Endothelial cell of umbilical vein (primary cell): ENCODE data around the gene ACD. TPM values are rescaled to one million over a fixed set of nuclear protein-coding genes. Genes with fewer than 3 reads are reported as not detected.

ENCODE experiments used
- BruUV-seq: library from RNA; stranded (reverse); fragments of 400-500 nt; replicated peaks from 2 replicates; lab custom pipeline; 2021; lab: Mats Ljungman, UMichigan
- CTCF ChIA-PET: fragments of 300-600, 350-600 bp; sonication (Branson Sonifier 250); formaldehyde crosslinking; loops from one replicate; lab custom pipeline; 2021; ENCODE audit warnings: antibody characterized with exemption, inconsistent platforms; lab: Charles Lee
- POLR2A ChIA-PET: fragments of 300-600, 350-600 bp; sonication (Branson Sonifier 250); formaldehyde crosslinking; loops from one replicate; lab custom pipeline; 2021; ENCODE audit warnings: antibody characterized with exemption, inconsistent platforms; lab: Charles Lee
- DNase-seq: peaks from one replicate; pipeline ENCODE4 v3.0.0-alpha.2; 2011; ENCODE audit warnings: low read depth, low spot score
- FAIRE-seq: peaks from 2 replicates; lab custom pipeline; 2011; peaks lifted over from hg19 to GRCh38; lab: Jason Lieb, UNC
- H2AFZ ChIP-seq: 2 replicates; pipeline ENCODE4 v1.6.0; 2012; ENCODE audit warnings: low read depth, low read length, control low read depth, inconsistent platforms
- H3K27ac ChIP-seq: 2 replicates; pipeline ENCODE4 v1.5.1; 2011; ENCODE audit warnings: low read depth, mild to moderate bottlenecking, control low read depth, low read length, moderate library complexity; ENCODE audit not compliant: insufficient read depth
- H3K27me3 ChIP-seq, 2 experiments: 2 replicates each; pipeline versions ENCODE4 v1.6.0 to v1.6.1; 2011; ENCODE audit warnings: low read length in 2 of 2, mixed read lengths in 1 of 2; ENCODE audit not compliant: control insufficient read depth in 2 of 2, insufficient read depth in 2 of 2
- H3K36me3 ChIP-seq, 2 experiments: 2 replicates in 1 of 2; 3 replicates in 1 of 2; pipeline ENCODE4 v1.5.1; 2011; ENCODE audit warnings: low read length in 2 of 2, mild to moderate bottlenecking in 1 of 2, moderate library complexity in 1 of 2; ENCODE audit not compliant: control insufficient read depth in 2 of 2, insufficient read depth in 2 of 2; ENCODE audit errors: extremely low read depth in 1 of 2
- H3K4me1 ChIP-seq: 3 replicates; pipeline ENCODE4 v1.5.1; 2011; ENCODE audit warnings: mild to moderate bottlenecking, low read length; ENCODE audit not compliant: control insufficient read depth, insufficient read depth; ENCODE audit errors: extremely low read depth
- H3K4me2 ChIP-seq: 2 replicates; pipeline ENCODE4 v1.6.1; 2011; ENCODE audit warnings: low read length, control low read depth, mixed read lengths; ENCODE audit not compliant: insufficient read depth
- H3K4me3 ChIP-seq, 3 experiments: fragments of 200-600 bp in 1 of 3; sonication (generic), shearing (Covaris generic) in 1 of 3; replicated peaks in 1 of 3; 2 replicates each; pipeline ENCODE4 v1.5.1; 2011 to 2016; ENCODE audit warnings: control low read depth in 3 of 3, low read length in 3 of 3, mild to moderate bottlenecking in 2 of 3, inconsistent platforms in 1 of 3, low read depth in 1 of 3, moderate library complexity in 1 of 3; ENCODE audit not compliant: insufficient read depth in 1 of 3
- H3K79me2 ChIP-seq: 2 replicates; pipeline ENCODE4 v1.6.0; 2012; ENCODE audit warnings: low read length, inconsistent platforms; ENCODE audit not compliant: control insufficient read depth, insufficient read depth
- H3K9ac ChIP-seq: replicated peaks from 2 replicates; pipeline ENCODE3; 2011; ENCODE audit warnings: low read length, control low read depth; ENCODE audit not compliant: insufficient read depth; ENCODE audit errors: extremely low read depth
- H3K9me1 ChIP-seq: replicated peaks from 3 replicates; pipeline ENCODE4 v1.6.0; 2011; ENCODE audit warnings: mild to moderate bottlenecking, low read length; ENCODE audit not compliant: control insufficient read depth, insufficient read depth; ENCODE audit errors: extremely low read depth
- H3K9me3 ChIP-seq: replicated peaks from 2 replicates; pipeline ENCODE4 v1.5.1; 2012; ENCODE audit warnings: low read length, inconsistent platforms; ENCODE audit not compliant: control insufficient read depth, insufficient read depth
- H4K20me1 ChIP-seq: replicated peaks from 2 replicates; pipeline ENCODE3; 2011; ENCODE audit warnings: mild to moderate bottlenecking, low read length; ENCODE audit not compliant: control insufficient read depth, insufficient read depth; ENCODE audit errors: extremely low read depth
- CTCF ChIP-seq, 2 donors: IDR thresholded peaks; 1 replicate in 1 of 2; 2 replicates in 1 of 2; pipeline ENCODE4 v1.5.1; 2011; ENCODE audit warnings: low read length in 2 of 2, mild to moderate bottlenecking in 2 of 2, moderate library complexity in 2 of 2, control low read depth in 1 of 2, inconsistent platforms in 1 of 2, low read depth in 1 of 2; ENCODE audit not compliant: insufficient read depth in 1 of 2; ENCODE audit errors: extremely low read depth in 1 of 2
- EZH2 ChIP-seq: IDR thresholded peaks from 2 replicates; pipeline ENCODE4 v1.6.1; 2012; ENCODE audit warnings: borderline replicate concordance, low read depth, mild to moderate bottlenecking, moderate library complexity, low read length, inconsistent platforms; ENCODE audit not compliant: severe bottlenecking
- FOS ChIP-seq: IDR thresholded peaks from 2 replicates; pipeline ENCODE4 v1.6.1; 2011; ENCODE audit warnings: mild to moderate bottlenecking, low read length, moderate library complexity, borderline replicate concordance; ENCODE audit not compliant: insufficient read depth
- JUN ChIP-seq: IDR thresholded peaks from 2 replicates; pipeline ENCODE4 v1.6.1; 2011; ENCODE audit warnings: borderline replicate concordance, low read depth; ENCODE audit not compliant: insufficient read length, insufficient read depth
- MYC ChIP-seq: IDR thresholded peaks from one replicate; pipeline ENCODE4 v1.6.1; 2011; ENCODE audit warnings: mild to moderate bottlenecking, low read depth, low read length
- POLR2A ChIP-seq: IDR thresholded peaks from 2 replicates; pipeline ENCODE4 v1.6.1; 2012; ENCODE audit warnings: low read depth, mild to moderate bottlenecking, control low read depth, low read length
- POLR2AphosphoS5 ChIP-seq: IDR thresholded peaks from 2 replicates; pipeline ENCODE4 v1.6.1; 2012; ENCODE audit warnings: low read depth, mild to moderate bottlenecking, control low read depth, low read length, moderate library complexity; ENCODE audit not compliant: insufficient read depth
- dilution Hi-C: fragments of 300-500 bp; cut with MboI; formaldehyde crosslinking; loops from one replicate; pipeline ENCODE4 v1.15.0; 2019; ENCODE audit warnings: low sequenced_read_pairs; ENCODE audit not compliant: extremely low pct_ligation_motif_present
- intact Hi-C: fragments of 100-400 bp; cut with micrococcal nuclease; formaldehyde crosslinking; loops from one replicate; pipeline ENCODE4 v1.10.0; 2022
- polyA plus RNA-seq, 4 experiments: library from polyadenylated mRNA; depleted of rRNA in 3 of 4; stranded (reverse) in 3 of 4; unstranded in 1 of 4; fragments of >200 nt; gene quantifications; 2 replicates each; pipeline versions ENCODE4 v1.2.1 to v1.2.3, GENCODE V29; 2011 to 2012; ENCODE audit warnings: missing spikeins in 1 of 4
- total RNA-seq: library from RNA; stranded (reverse); gene quantifications from 2 replicates; pipeline ENCODE4 v1.2.3, GENCODE V29; 2021

Gene ACD
- total and polyA plus RNA-seq, 2 donors (not counting 3 experiments of a cell fraction or from before 2014, with no cell fraction given): 24.4 to 36.0 TPM

- intact Hi-C loops (no loop called here), dilution Hi-C loops (no loop called here)
- H3K9ac ChIP-seq: no peak overlapping the region
- FAIRE-seq: no peak
- ChIA-PET POLR2A (interaction anchor here (0.6 kb wide), 1 partner anchor 469 kb away, joined by 8 read pairs; no protein-coding TSS in a partner anchor), CTCF (interaction anchor here (1.8 to 2.3 kb wide), 3 partner anchors 9 to 130 kb away, joined by 5 to 11 read pairs (median 8); partner anchors contain the start of gene ACD)
- no peak overlapping the region for H3K4me3 ChIP-seq
- H4K20me1 ChIP-seq: no peaks in the 10 kb centered on the region
- no peaks in the 10 kb centered on the region for H3K36me3 ChIP-seq
- peaks cover 42 to 47% of the 10 kb centered on the region in 2 experiments for H3K27me3 ChIP-seq
- peaks cover 5% of the 10 kb centered on the region for H3K4me1 ChIP-seq
- H3K79me2 ChIP-seq: no peaks in the 10 kb centered on the region
- no peak overlapping the region for H3K27ac ChIP-seq
- BruUV-seq: no TSS peak
- no peaks in the 10 kb centered on the region for H3K9me1 ChIP-seq
- H3K4me2 ChIP-seq: no peak overlapping the region
- H2AFZ ChIP-seq: no peak overlapping the region
- TF ChIP-seq MYC (no peak), POLR2AphosphoS5 (no peak), EZH2 (no peak), CTCF (IDR thresholded peaks at IDR 0.05; ENCODE audit: extremely low read depth in 1 of 2, insufficient read depth in 1 of 2, low read depth in 1 of 2, low read length in 2 of 2) (no peak), POLR2A (no peak), FOS (no peak), JUN (no peak)
- no peak for DNase-seq
- no peaks in the 10 kb centered on the region for H3K9me3 ChIP-seq
Measured at GRCh38 chr16:67651039-67651438, 9.0 kb downstream of the ACD start.
